ENCODE results near the gene UQCRC1. TPM values are rescaled to one million over a fixed set of nuclear protein-coding genes. Genes with fewer than 3 reads are reported as not detected.

UQCRC1 gene
- total and polyA plus RNA-seq, 3 experiments from 2014 or later = 172 to 245 (median 244) TPM

GRCh38 chr3:48637305-48637704 is 27.9 kb upstream of the UQCRC1 start:
- no peaks in the 10 kb centered on the region for H3K36me3 ChIP-seq (ENCODE audit: insufficient read depth, low read length)

GRCh38 chr3:48636149-48636655 is 26.8 kb upstream of the UQCRC1 start:
- Histone ChIP-seq H3K27me3 (ENCODE audit: insufficient read depth, low read length, poor library complexity, severe bottlenecking) (no peaks in the 10 kb centered on the region), H3K36me3 (ENCODE audit: insufficient read depth, low read length) (no peaks in the 10 kb centered on the region), H3K27ac (ENCODE audit: low read depth, low read length) (peak overlapping the region; percentile 65), H3K4me3 (ENCODE audit: low read length) (peak overlapping the region; percentile 71), H3K4me1 (ENCODE audit: insufficient read depth, low read length) (peaks cover 18% of the 10 kb centered on the region), H3K9me3 (ENCODE audit: low read length) (no peaks in the 10 kb centered on the region)
- no peaks in the 10 kb centered on the region for H3K9me3 Mint-ChIP-seq
- H3K4me1 Mint-ChIP-seq = peaks cover 11 to 31% (median 18%) of the 10 kb centered on the region in 3 donors
- CTCF ChIA-PET = interaction anchor here (0.8 to 3.8 kb wide), 6 partner anchors 8 to 104 kb away, joined by 3 to 15 read pairs (median 4); partner anchors contain the start of genes NCKIPSD and TMEM89
- peaks cover 0 to 1% of the 10 kb centered on the region in 2 donors for H3K27me3 Mint-ChIP-seq
- peak overlapping the region in 4 of 8 donors; percentile 40 to 88 (median 74) for H3K27ac Mint-ChIP-seq
- peaks cover 0 to 21% (median 1%) of the 10 kb centered on the region in 3 donors for H3K36me3 Mint-ChIP-seq
- no peak for DNase-seq
- peak overlapping the region; percentile 85 to 97 (median 89) for H3K4me3 Mint-ChIP-seq
- POLR2A ChIA-PET = interaction anchor here (1.0 to 1.1 kb wide), 3 partner anchors 11 to 50 kb away, joined by 3 to 4 read pairs (median 4); partner anchors contain the start of gene NCKIPSD

More at GRCh38 chr3:48637305-48637704, 27.9 kb upstream of the UQCRC1 start:
- POLR2A ChIA-PET = interaction anchor here (0.6 kb wide), 1 partner anchor 458 kb away, joined by 3 read pairs; no protein-coding TSS in a partner anchor
- no peak for DNase-seq
- CTCF ChIA-PET = no interaction called here
- peaks cover 0 to 19% (median 1%) of the 10 kb centered on the region in 3 donors for H3K36me3 Mint-ChIP-seq
- H3K4me3 Mint-ChIP-seq = peak overlapping the region in 6 of 7 donors; percentile 43 to 89 (median 63)
- no peaks in the 10 kb centered on the region for H3K27me3 ChIP-seq (ENCODE audit: insufficient read depth, low read length, poor library complexity, severe bottlenecking)
- no peak overlapping the region for H3K27ac ChIP-seq (ENCODE audit: low read depth, low read length)
- H3K27me3 Mint-ChIP-seq = peaks cover 0 to 1% of the 10 kb centered on the region in 2 donors
- H3K9me3 Mint-ChIP-seq = no peaks in the 10 kb centered on the region
- peaks cover 11 to 31% (median 18%) of the 10 kb centered on the region in 3 donors for H3K4me1 Mint-ChIP-seq
- no peaks in the 10 kb centered on the region for H3K9me3 ChIP-seq (ENCODE audit: low read length)
- H3K4me1 ChIP-seq (ENCODE audit: insufficient read depth, low read length) = peaks cover 18% of the 10 kb centered on the region
- H3K27ac Mint-ChIP-seq = peak overlapping the region in 1 of 8 donors; percentile 21
- H3K4me3 ChIP-seq (ENCODE audit: low read length) = no peak overlapping the region

- POLR2A ChIA-PET = interaction anchor here (0.8 to 1.1 kb wide), 4 partner anchors 10 to 51 kb away, joined by 3 to 4 read pairs (median 4); partner anchors contain the start of gene NCKIPSD
- DNase-seq = peak; percentile 87 to 93 (median 91)
- Mint-ChIP-seq H3K4me1 (peaks cover 11 to 31% (median 18%) of the 10 kb centered on the region in 3 donors), H3K27ac (peak within 1 kb of the TSS in 6 of 8 donors; percentile 50 to 94 (median 84)), H3K36me3 (peaks cover 0 to 23% (median 1%) of the 10 kb centered on the region in 3 donors), H3K27me3 (peaks cover 0 to 1% of the 10 kb centered on the region in 2 donors), H3K4me3 (peak within 1 kb of the TSS; percentile 85 to 97 (median 89)), H3K9me3 (no peaks in the 10 kb centered on the region)
- no peaks in the 10 kb centered on the region for H3K9me3 ChIP-seq (ENCODE audit: low read length)
- H3K36me3 ChIP-seq (ENCODE audit: insufficient read depth, low read length) = no peaks in the 10 kb centered on the region
- CTCF ChIA-PET = interaction anchor here (0.8 to 3.8 kb wide), 9 partner anchors 9 to 352 kb away, joined by 3 to 15 read pairs (median 4); partner anchors contain the start of genes NCKIPSD and TMEM89
- H3K4me3 ChIP-seq (ENCODE audit: low read length) = peak within 1 kb of the TSS; percentile 71
- peak within 1 kb of the TSS; percentile 65 for H3K27ac ChIP-seq (ENCODE audit: low read depth, low read length)
- peaks cover 18% of the 10 kb centered on the region for H3K4me1 ChIP-seq (ENCODE audit: insufficient read depth, low read length)
- no peaks in the 10 kb centered on the region for H3K27me3 ChIP-seq (ENCODE audit: insufficient read depth, low read length, poor library complexity, severe bottlenecking)
Measured at GRCh38 chr3:48635222-48636021, 26.0 kb upstream of the UQCRC1 start, which contains the start of gene SLC26A6. Gene SLC26A6 (minus strand): TSS chr3:48635461. CDS start chr3:48635393, 68 bp downstream.

GRCh38 chr3:48634661-48635221 is 25.3 kb upstream of the UQCRC1 start:
- Histone ChIP-seq H3K27me3 (ENCODE audit: insufficient read depth, low read length, poor library complexity, severe bottlenecking) (no peaks in the 10 kb centered on the region), H3K4me3 (ENCODE audit: low read length) (peak overlapping the region; percentile 71), H3K9me3 (ENCODE audit: low read length) (no peaks in the 10 kb centered on the region), H3K36me3 (ENCODE audit: insufficient read depth, low read length) (no peaks in the 10 kb centered on the region), H3K27ac (ENCODE audit: low read depth, low read length) (peak overlapping the region; percentile 43), H3K4me1 (ENCODE audit: insufficient read depth, low read length) (peaks cover 18% of the 10 kb centered on the region)
- CTCF ChIA-PET = interaction anchor here (0.9 to 3.8 kb wide), 8 partner anchors 10 to 353 kb away, joined by 3 to 15 read pairs (median 4); partner anchors contain the start of gene NCKIPSD
- H3K27ac Mint-ChIP-seq = peak overlapping the region in 4 of 8 donors; percentile 23 to 75 (median 54)
- DNase-seq = peak in 4 of 5 donors; percentile 10 to 60 (median 40)
- H3K27me3 Mint-ChIP-seq = peaks cover 0 to 1% of the 10 kb centered on the region in 2 donors
- no peaks in the 10 kb centered on the region for H3K9me3 Mint-ChIP-seq
- peaks cover 0 to 28% (median 1%) of the 10 kb centered on the region in 3 donors for H3K36me3 Mint-ChIP-seq
- peak overlapping the region; percentile 85 to 97 (median 89) for H3K4me3 Mint-ChIP-seq
- POLR2A ChIA-PET = interaction anchor here (0.8 to 1.0 kb wide), 2 partner anchors 22 to 27 kb away, joined by 3 to 4 read pairs; no protein-coding TSS in a partner anchor
- peaks cover 11 to 31% (median 18%) of the 10 kb centered on the region in 3 donors for H3K4me1 Mint-ChIP-seq

GRCh38 chr3:48633743-48634142 is 24.3 kb upstream of the UQCRC1 start:
- Mint-ChIP-seq H3K27ac (peak overlapping the region in 1 of 8 donors; percentile 41), H3K4me3 (peak overlapping the region in 6 of 7 donors; percentile 29 to 87 (median 65)), H3K9me3 (no peaks in the 10 kb centered on the region), H3K27me3 (peaks cover 0 to 1% of the 10 kb centered on the region in 2 donors), H3K4me1 (peaks cover 11 to 31% (median 18%) of the 10 kb centered on the region in 3 donors), H3K36me3 (peaks cover 0 to 32% (median 8%) of the 10 kb centered on the region in 3 donors)
- DNase-seq = no peak
- ChIA-PET POLR2A (no interaction called here), CTCF (interaction anchor here (1.2 to 3.8 kb wide), 2 partner anchors 24 to 198 kb away, joined by 3 to 15 read pairs; no protein-coding TSS in a partner anchor)
- Histone ChIP-seq H3K4me3 (ENCODE audit: low read length) (no peak overlapping the region), H3K9me3 (ENCODE audit: low read length) (no peaks in the 10 kb centered on the region), H3K4me1 (ENCODE audit: insufficient read depth, low read length) (peaks cover 18% of the 10 kb centered on the region), H3K27ac (ENCODE audit: low read depth, low read length) (no peak overlapping the region), H3K36me3 (ENCODE audit: insufficient read depth, low read length) (no peaks in the 10 kb centered on the region), H3K27me3 (ENCODE audit: insufficient read depth, low read length, poor library complexity, severe bottlenecking) (no peaks in the 10 kb centered on the region)

- H3K27ac Mint-ChIP-seq = no peak overlapping the region
- peaks cover 11 to 31% (median 18%) of the 10 kb centered on the region in 3 donors for H3K4me1 Mint-ChIP-seq
- POLR2A ChIA-PET = no interaction called here
Measured at GRCh38 chr3:48633256-48633655, 23.8 kb upstream of the UQCRC1 start.

More at GRCh38 chr3:48633256-48633655, 23.8 kb upstream of the UQCRC1 start:
- H3K36me3 ChIP-seq (ENCODE audit: insufficient read depth, low read length) = no peaks in the 10 kb centered on the region
- peak overlapping the region in 5 of 7 donors; percentile 29 to 85 (median 56) for H3K4me3 Mint-ChIP-seq
- H3K4me1 ChIP-seq (ENCODE audit: insufficient read depth, low read length) = peaks cover 18% of the 10 kb centered on the region
- CTCF ChIA-PET = interaction anchor here (1.2 to 3.8 kb wide), 2 partner anchors 24 to 197 kb away, joined by 3 to 15 read pairs; no protein-coding TSS in a partner anchor
- H3K9me3 ChIP-seq (ENCODE audit: low read length) = no peaks in the 10 kb centered on the region
- H3K9me3 Mint-ChIP-seq = no peaks in the 10 kb centered on the region
- H3K27me3 ChIP-seq (ENCODE audit: insufficient read depth, low read length, poor library complexity, severe bottlenecking) = no peaks in the 10 kb centered on the region
- H3K36me3 Mint-ChIP-seq = peaks cover 0 to 37% (median 8%) of the 10 kb centered on the region in 3 donors
- H3K27me3 Mint-ChIP-seq = peaks cover 0 to under 1% of the 10 kb centered on the region in 2 donors
- DNase-seq = no peak
- no peak overlapping the region for H3K4me3 ChIP-seq (ENCODE audit: low read length)
- no peak overlapping the region for H3K27ac ChIP-seq (ENCODE audit: low read depth, low read length)

Measured in CD8-positive, alpha-beta memory T cell (primary cell).